Left lung (tissue), 10 donors: ENCODE data around the gene MAPRE3. TPM values are rescaled to one million over a fixed set of nuclear protein-coding genes. Genes with fewer than 3 reads are reported as not detected.

Experiments used
- ATAC-seq: fragments of 200-7000 bp; cut with Tn5 transposase; one replicate; pipeline ENCODE4 v1.9.1; 2020; ENCODE audit warnings: moderate library complexity
- DNase-seq, 4 donors: peaks; one replicate each; pipeline ENCODE4 v3.0.0-alpha.2; 2013 to 2020
- H3K27ac ChIP-seq, 2 donors: fragments of 200-600 bp; sonication (generic) in 1 of 2; one replicate each; pipeline versions ENCODE4 v1.5.0 to v1.8.0; 2020 to 2021
- H3K27me3 ChIP-seq, 2 donors: fragments of 200-600 bp; sonication (generic) in 1 of 2; one replicate each; pipeline versions ENCODE4 v1.5.0 to v1.8.0; 2020 to 2021
- H3K36me3 ChIP-seq, 2 donors: fragments of 200-600 bp; sonication (generic) in 1 of 2; one replicate each; pipeline versions ENCODE4 v1.5.0 to v1.8.0; 2020 to 2021
- H3K4me1 ChIP-seq, 2 donors: fragments of 200-600 bp; one replicate each; pipeline ENCODE4 v1.8.0; 2021
- H3K4me3 ChIP-seq, 2 donors: fragments of 200-600 bp; sonication (generic) in 1 of 2; one replicate each; pipeline versions ENCODE4 v1.5.0 to v1.8.0; 2020 to 2021; ENCODE audit warnings: mild to moderate bottlenecking in 1 of 2
- H3K9me3 ChIP-seq, 2 donors: fragments of 200-600 bp; sonication (generic) in 1 of 2; one replicate each; pipeline versions ENCODE4 v1.5.0 to v1.8.0; 2020 to 2021
- CTCF ChIP-seq, 2 donors: fragments of 200-600 bp; sonication (generic) in 1 of 2; IDR thresholded peaks; one replicate each; pipeline versions ENCODE4 v1.5.0 to v1.8.0; 2021; ENCODE audit warnings: antibody characterized with exemption in 2 of 2
- intact Hi-C, 2 donors: fragments of 100-400 bp; cut with DNase I; formaldehyde crosslinking; loops; one replicate each; pipeline versions ENCODE4 v1.11.2 to v1.14.2; 2022
- polyA plus RNA-seq, 6 donors: library from polyadenylated mRNA; unstranded; fragments of 120-200 nt; gene quantifications; one replicate each; pipeline ENCODE4 v1.2.1, GENCODE V29; 2013; ENCODE audit not compliant: insufficient read length in 6 of 6
- total RNA-seq, 2 donors: library from RNA; stranded (reverse); fragmentation: NEBNext Ultra II Directional; extraction: Animal tissue kit (Norgen Biotek cat#: 25700); gene quantifications; one replicate each; pipeline ENCODE4 v1.2.1, GENCODE V29; 2021
- donor health status: DM: no; HTN: yes; CAD: no.
- donor health status: DM: no; HTN: no; CAD: no.

MAPRE3 gene
- total and polyA plus RNA-seq, 8 donors, result 7.1 to 23.5 (median 9.9) TPM

DNA sequence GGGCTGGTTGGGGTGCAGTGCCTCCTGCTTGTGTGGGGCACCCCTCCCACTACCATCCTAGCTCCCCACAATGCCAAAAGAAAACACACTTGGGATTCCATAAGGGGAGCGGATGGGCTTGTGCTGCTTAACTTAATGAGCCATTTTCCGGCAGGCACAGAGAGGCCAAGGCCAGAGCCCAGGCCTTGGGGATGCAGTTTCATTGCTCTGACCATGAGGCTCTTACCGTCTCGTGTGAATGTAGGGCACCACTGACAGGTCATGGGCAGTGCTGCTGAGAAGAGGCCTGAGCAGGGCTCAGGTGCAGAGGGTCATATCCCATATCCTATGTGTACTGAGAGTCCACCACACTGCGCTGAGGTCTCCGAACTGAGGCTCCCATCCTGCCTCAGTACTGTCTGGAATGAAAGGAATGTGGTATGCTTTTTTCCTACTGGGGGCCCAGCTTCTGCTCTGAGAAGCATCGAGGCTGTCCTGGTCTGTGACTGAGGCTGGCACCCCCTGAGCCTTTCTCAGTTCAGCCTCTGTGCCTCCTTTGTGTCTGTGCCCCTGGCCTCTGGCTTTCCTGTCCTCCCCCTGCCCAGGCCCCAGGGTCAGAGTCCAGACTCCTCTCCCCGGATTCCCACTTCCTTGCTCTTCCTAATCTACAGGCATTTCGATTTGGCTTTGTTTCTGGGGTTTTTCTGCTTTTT is 45.2 kb upstream of the MAPRE3 start:
- DNase-seq, result peak in 1 of 4 donors; percentile 16
- H3K4me1 ChIP-seq, result no peaks in the 10 kb centered on the region
- no peaks in the 10 kb centered on the region for H3K36me3 ChIP-seq
- no peak for TF ChIP-seq CTCF (IDR thresholded peaks at IDR 0.05)
- peaks cover 0 to 20% of the 10 kb centered on the region in 2 donors for H3K27me3 ChIP-seq
- no peak for ATAC-seq
- no peaks in the 10 kb centered on the region for H3K9me3 ChIP-seq
- no peak overlapping the region for H3K27ac ChIP-seq
- no peak overlapping the region for H3K4me3 ChIP-seq
- intact Hi-C loops, result no loop called here

DNA sequence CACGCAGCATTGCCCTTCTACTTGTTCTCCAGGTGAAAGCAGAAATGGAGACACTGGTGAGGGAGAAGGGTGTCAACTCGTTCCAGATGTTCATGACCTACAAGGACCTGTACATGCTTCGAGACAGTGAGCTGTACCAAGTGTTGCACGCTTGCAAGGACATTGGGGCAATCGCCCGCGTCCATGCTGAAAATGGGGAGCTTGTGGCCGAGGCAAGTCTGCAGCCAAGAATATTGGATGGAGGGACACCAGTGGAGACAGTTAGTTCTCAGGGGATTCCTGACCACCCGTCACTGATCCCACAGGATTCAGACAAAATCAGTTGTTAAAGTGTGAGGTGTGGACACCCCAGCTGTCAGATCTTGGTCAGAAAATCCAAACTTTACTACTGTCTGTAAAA is 43.2 kb upstream of the MAPRE3 start:
- TF ChIP-seq CTCF (IDR thresholded peaks at IDR 0.05), result no peak
- intact Hi-C loops, result no loop called here
- H3K4me1 ChIP-seq, result no peaks in the 10 kb centered on the region
- ATAC-seq (no peak), DNase-seq (no peak)
- no peak overlapping the region for H3K27ac ChIP-seq
- H3K36me3 ChIP-seq, result no peaks in the 10 kb centered on the region
- H3K27me3 ChIP-seq, result peaks cover 0 to 18% of the 10 kb centered on the region in 2 donors
- no peak overlapping the region for H3K4me3 ChIP-seq
- no peaks in the 10 kb centered on the region for H3K9me3 ChIP-seq

GRCh38 chr2:26932974-26933373 is 37.5 kb upstream of the MAPRE3 start:
- intact Hi-C loops, result no loop called here
- TF ChIP-seq CTCF (IDR thresholded peaks at IDR 0.05), result no peak
- ATAC-seq (no peak), DNase-seq (no peak)
- no peak overlapping the region for H3K27ac ChIP-seq
- no peaks in the 10 kb centered on the region for H3K36me3 ChIP-seq
- H3K27me3 ChIP-seq, result peaks cover 0 to 26% of the 10 kb centered on the region in 2 donors
- no peaks in the 10 kb centered on the region for H3K4me1 ChIP-seq
- no peak overlapping the region for H3K4me3 ChIP-seq
- H3K9me3 ChIP-seq, result no peaks in the 10 kb centered on the region

DNA sequence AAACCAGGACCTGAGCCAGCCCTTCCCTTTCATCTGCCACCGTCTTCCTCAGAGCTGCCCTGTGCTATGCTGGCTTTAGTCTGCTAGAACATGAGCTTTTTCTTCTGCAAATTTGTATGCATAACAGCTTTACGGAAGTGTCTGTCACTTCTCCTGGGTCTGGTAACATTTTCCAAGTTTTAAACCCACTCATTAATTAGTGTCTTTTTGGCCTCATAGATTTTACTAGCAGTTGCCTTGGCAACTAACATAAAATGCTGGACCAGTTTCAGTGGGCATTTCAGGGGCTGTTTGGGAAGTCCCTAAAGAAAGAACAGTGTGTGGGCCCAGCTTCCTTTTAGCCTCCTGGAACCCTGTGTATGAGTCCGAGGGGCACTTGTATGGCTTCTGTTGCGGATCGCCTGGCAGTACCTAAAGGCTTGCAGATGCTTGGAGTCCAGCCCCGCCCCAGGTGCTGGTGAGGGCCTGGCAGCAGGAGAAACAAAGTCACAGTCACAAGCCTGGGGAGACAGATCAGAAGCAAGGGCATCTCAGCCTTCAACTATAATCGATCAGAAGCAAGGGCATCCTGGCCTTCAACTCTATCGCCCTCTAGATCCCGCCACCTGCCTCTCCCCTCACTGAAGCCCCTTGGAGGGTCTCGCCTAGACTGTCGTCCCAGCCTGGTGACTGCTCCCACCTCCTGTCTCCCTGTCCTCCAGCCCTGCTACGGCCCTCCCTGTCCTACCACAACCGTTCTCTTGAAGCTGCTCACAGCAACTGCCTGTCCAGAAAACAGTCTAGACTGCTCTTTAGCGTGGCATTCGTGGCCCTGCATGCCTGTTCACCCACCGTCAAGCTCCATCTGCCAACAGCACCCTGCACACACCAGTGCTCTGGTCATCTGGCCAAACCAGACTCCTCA is 36.8 kb upstream of the MAPRE3 start:
- H3K9me3 ChIP-seq, result no peaks in the 10 kb centered on the region
- peaks cover 0 to 26% of the 10 kb centered on the region in 2 donors for H3K27me3 ChIP-seq
- no peak for TF ChIP-seq CTCF (IDR thresholded peaks at IDR 0.05)
- no peaks in the 10 kb centered on the region for H3K36me3 ChIP-seq
- no peak overlapping the region for H3K4me3 ChIP-seq
- no peak for ATAC-seq
- DNase-seq, result no peak
- intact Hi-C loops, result no loop called here
- H3K27ac ChIP-seq, result no peak overlapping the region
- H3K4me1 ChIP-seq, result no peaks in the 10 kb centered on the region

DNA sequence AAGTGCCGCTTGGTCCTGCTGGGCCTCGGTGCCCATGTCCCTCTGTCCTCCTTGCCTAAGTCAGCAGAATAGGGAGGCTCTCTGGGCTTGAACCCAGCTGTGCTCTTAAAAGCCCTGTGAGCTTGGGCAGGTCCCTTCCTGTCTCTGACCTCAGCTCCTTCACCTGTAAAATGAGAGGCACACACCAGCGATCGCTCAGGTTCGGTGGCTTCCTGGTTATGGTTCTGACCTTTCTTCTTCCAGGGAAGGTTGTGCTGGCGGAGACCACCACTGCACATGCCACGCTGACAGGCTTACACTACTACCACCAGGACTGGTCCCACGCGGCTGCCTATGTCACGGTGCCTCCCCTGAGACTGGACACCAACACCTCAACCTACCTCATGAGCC is 36.1 kb upstream of the MAPRE3 start:
- no peaks in the 10 kb centered on the region for H3K36me3 ChIP-seq
- DNase-seq (no peak), ATAC-seq (no peak)
- TF ChIP-seq CTCF (IDR thresholded peaks at IDR 0.05), result no peak
- peaks cover 0 to 19% of the 10 kb centered on the region in 2 donors for H3K27me3 ChIP-seq
- no peaks in the 10 kb centered on the region for H3K4me1 ChIP-seq
- intact Hi-C loops, result no loop called here
- H3K9me3 ChIP-seq, result no peaks in the 10 kb centered on the region
- H3K27ac ChIP-seq, result no peak overlapping the region
- no peak overlapping the region for H3K4me3 ChIP-seq
